Measurements from ENCODE around the gene CST6. TPM values are rescaled to one million over a fixed set of nuclear protein-coding genes. Genes with fewer than 3 reads are reported as not detected.

Gene CST6
- total and polyA plus RNA-seq, 4 donors, result not detected

- no peak overlapping the region for H3K27ac ChIP-seq (ENCODE audit: low read depth in 1 of 2, low read length in 2 of 2)
- TF ChIP-seq EGR1 (IDR thresholded peaks at IDR 0.05; ENCODE audit: low read depth in 2 of 2), result no peak
- no peak for TF ChIP-seq MAX (IDR thresholded peaks at IDR 0.05)
- TF ChIP-seq FOXA2 (IDR thresholded peaks at IDR 0.05), result no peak
- TF ChIP-seq TAF1 (conservative IDR thresholded peaks at IDR 0.05), result no peak
- TF ChIP-seq FOXA1 (IDR thresholded peaks at IDR 0.05), result no peak
- no peak for TF ChIP-seq ATF3 (IDR thresholded peaks at IDR 0.05)
- TF ChIP-seq CTCF (IDR thresholded peaks at IDR 0.05; ENCODE audit: low read depth, low read length, missing input control), result no peak
- no peak for TF ChIP-seq HNF4G (IDR thresholded peaks at IDR 0.05)
- TF ChIP-seq SP1 (IDR thresholded peaks at IDR 0.05), result no peak
- H3K36me3 ChIP-seq (ENCODE audit: control insufficient read depth in 4 of 4, insufficient read depth in 3 of 4, low read depth in 1 of 4, low read length in 3 of 4), result peaks cover 15 to 45% (median 26%) of the 10 kb centered on the region in 4 donors
- H3K4me1 ChIP-seq (ENCODE audit: control insufficient read depth in 4 of 4, insufficient read depth in 4 of 4, low read length in 3 of 4), result no peaks in the 10 kb centered on the region
- no peak overlapping the region for H3K9ac ChIP-seq (ENCODE audit: low read depth in 1 of 2, low read length in 2 of 2)
- no peaks in the 10 kb centered on the region for H3K9me3 ChIP-seq (ENCODE audit: control insufficient read depth in 4 of 4, low read length in 3 of 4)
- H3K27me3 ChIP-seq (ENCODE audit: control insufficient read depth in 4 of 4, insufficient read depth in 4 of 4, low read length in 3 of 4), result no peaks in the 10 kb centered on the region
- no peak overlapping the region for H3K4me3 ChIP-seq (ENCODE audit: low read depth in 1 of 3, low read length in 3 of 3)
- WGBS, result 92% methylated on average over 29 of the region's 29 CpGs
- DNase-seq (ENCODE audit: low spot score), result no peak
Measured at GRCh38 chr11:65977621-65978390, 34.0 kb upstream of the CST6 start.

- Histone ChIP-seq H3K36me3 (ENCODE audit: control insufficient read depth in 4 of 4, insufficient read depth in 3 of 4, low read depth in 1 of 4, low read length in 3 of 4) (peaks cover 13 to 39% (median 24%) of the 10 kb centered on the region in 4 donors), H3K9ac (ENCODE audit: low read depth in 1 of 2, low read length in 2 of 2) (no peak overlapping the region), H3K27me3 (ENCODE audit: control insufficient read depth in 4 of 4, insufficient read depth in 4 of 4, low read length in 3 of 4) (no peaks in the 10 kb centered on the region), H3K27ac (ENCODE audit: low read depth in 1 of 2, low read length in 2 of 2) (no peak overlapping the region), H3K4me1 (ENCODE audit: control insufficient read depth in 4 of 4, insufficient read depth in 4 of 4, low read length in 3 of 4) (no peaks in the 10 kb centered on the region), H3K4me3 (ENCODE audit: low read depth in 1 of 3, low read length in 3 of 3) (no peak overlapping the region), H3K9me3 (ENCODE audit: control insufficient read depth in 4 of 4, low read length in 3 of 4) (no peaks in the 10 kb centered on the region)
- no peak for TF ChIP-seq NR2F2 (IDR thresholded peaks at IDR 0.05)
- no peak for TF ChIP-seq GABPA (IDR thresholded peaks at IDR 0.05 in 1 of 2, conservative IDR thresholded peaks at IDR 0.05 in 1 of 2)
- TF ChIP-seq RAD21 (IDR thresholded peaks at IDR 0.05), result no peak
- no peak for TF ChIP-seq CTCF (IDR thresholded peaks at IDR 0.05; ENCODE audit: low read depth, low read length, missing input control)
- TF ChIP-seq FOXA2 (IDR thresholded peaks at IDR 0.05), result no peak
- no peak for TF ChIP-seq RXRA (IDR thresholded peaks at IDR 0.05)
- no peak for TF ChIP-seq EGR1 (IDR thresholded peaks at IDR 0.05; ENCODE audit: low read depth in 2 of 2)
- TF ChIP-seq FOXA1 (IDR thresholded peaks at IDR 0.05), result no peak
- TF ChIP-seq HNF4G (IDR thresholded peaks at IDR 0.05), result no peak
- no peak for TF ChIP-seq HNF4A (conservative IDR thresholded peaks at IDR 0.05)
- TF ChIP-seq ZBTB33 (IDR thresholded peaks at IDR 0.05), result no peak
- no peak for TF ChIP-seq TAF1 (conservative IDR thresholded peaks at IDR 0.05)
- TF ChIP-seq YY1 (IDR thresholded peaks at IDR 0.05), result no peak
- TF ChIP-seq JUND (IDR thresholded peaks at IDR 0.05), result no peak
- TF ChIP-seq REST (IDR thresholded peaks at IDR 0.05), result no peak
- TF ChIP-seq SP1 (IDR thresholded peaks at IDR 0.05), result no peak
- no peak for TF ChIP-seq MAX (IDR thresholded peaks at IDR 0.05)
- TF ChIP-seq ATF3 (IDR thresholded peaks at IDR 0.05), result no peak
- no peak for DNase-seq (ENCODE audit: low spot score)
- WGBS, result 95% methylated on average over 34 of the region's 34 CpGs
Measured at GRCh38 chr11:65978391-65979238, 33.2 kb upstream of the CST6 start.

All from liver (tissue), 9 donors.